IMR-90 (cell line): ENCODE results near the gene IL13. TPM values are rescaled to one million over a fixed set of nuclear protein-coding genes. Genes with fewer than 3 reads are reported as not detected.

ENCODE experiments used
- ATAC-seq: fragments of 200-7000 bp; cut with Tn5 transposase; 2 replicates; pipeline ENCODE4 v1.9.1; 2020; ENCODE audit warnings: low read depth, mild to moderate bottlenecking, moderate library complexity
- BruUV-seq: library from RNA; stranded (reverse); fragments of 400-500 nt; replicated peaks from 2 replicates; lab custom pipeline; 2021; lab: Mats Ljungman, UMichigan
- CTCF ChIA-PET: fragments of 300-600 bp; formaldehyde crosslinking; extraction: SDS; loops from one replicate; lab custom pipeline; 2021; ENCODE audit warnings: antibody characterized with exemption; lab: Yijun Ruan, JAX
- POLR2A ChIA-PET: fragments of 300-600 bp; sonication (Branson Sonifier 250); formaldehyde crosslinking; loops from one replicate; lab custom pipeline; 2022; ENCODE audit warnings: antibody characterized with exemption; ENCODE audit not compliant: unreplicated experiment; lab: Charles Lee
- DNase-seq: peaks from one replicate; pipeline ENCODE4 v3.0.0; 2013
- H2AFZ ChIP-seq: replicated peaks from 2 replicates; pipeline ENCODE3; 2013; ENCODE audit warnings: low read length, mild to moderate bottlenecking; ENCODE audit not compliant: poor library complexity
- H2AK5ac ChIP-seq: 2 replicates; pipeline ENCODE4 v1.6.1; 2013; ENCODE audit warnings: low read depth, low read length, inconsistent platforms
- H2AK9ac ChIP-seq: replicated peaks from 2 replicates; pipeline ENCODE3; 2013; ENCODE audit warnings: mild to moderate bottlenecking, low read depth, low read length, moderate library complexity; ENCODE audit not compliant: poor library complexity
- H2BK120ac ChIP-seq: 2 replicates; pipeline ENCODE4 v1.6.1; 2013; ENCODE audit warnings: low read depth, low read length, inconsistent platforms
- H2BK15ac ChIP-seq: 3 replicates; pipeline ENCODE4 v1.6.1; 2013; ENCODE audit warnings: low read depth, low read length, inconsistent platforms
- H2BK20ac ChIP-seq: 2 replicates; pipeline ENCODE4 v1.6.1; 2013; ENCODE audit warnings: low read depth, mild to moderate bottlenecking, inconsistent platforms, low read length, moderate library complexity
- H2BK5ac ChIP-seq: 2 replicates; pipeline ENCODE4 v1.6.1; 2013; ENCODE audit warnings: mild to moderate bottlenecking, low read depth, low read length, inconsistent platforms; ENCODE audit not compliant: poor library complexity, severe bottlenecking
- H3K14ac ChIP-seq: replicated peaks from 2 replicates; pipeline ENCODE4 v1.6.1; 2013; ENCODE audit warnings: low read depth, low read length, inconsistent platforms
- H3K18ac ChIP-seq: 2 replicates; pipeline ENCODE4 v1.6.1; 2013; ENCODE audit warnings: low read depth, low read length, control low read depth
- H3K23ac ChIP-seq: 2 replicates; pipeline ENCODE4 v1.6.1; 2013; ENCODE audit warnings: low read depth, low read length, inconsistent platforms
- H3K27ac ChIP-seq: 2 replicates; pipeline ENCODE4 v1.5.1; 2013; ENCODE audit warnings: mild to moderate bottlenecking, control low read depth, low read length; ENCODE audit not compliant: insufficient read depth
- H3K27me3 ChIP-seq: 2 replicates; pipeline ENCODE4 v1.6.1; 2013; ENCODE audit warnings: low read length; ENCODE audit not compliant: control insufficient read depth, insufficient read depth
- H3K36me3 ChIP-seq: 2 replicates; pipeline ENCODE4 v1.6.1; 2013; ENCODE audit warnings: low read length, mixed read lengths; ENCODE audit not compliant: control insufficient read depth, insufficient read depth
- H3K4ac ChIP-seq: 2 replicates; pipeline ENCODE4 v1.6.1; 2013; ENCODE audit warnings: low read depth, low read length, inconsistent platforms
- H3K4me1 ChIP-seq: 2 replicates; pipeline ENCODE4 v1.6.1; 2013; ENCODE audit warnings: low read length, mixed read lengths; ENCODE audit not compliant: control insufficient read depth, insufficient read depth
- H3K4me2 ChIP-seq: 2 replicates; pipeline ENCODE4 v1.6.1; 2013; ENCODE audit warnings: low read depth, mild to moderate bottlenecking, control low read depth, low read length, moderate library complexity
- H3K4me3 ChIP-seq: 2 replicates; pipeline ENCODE4 v1.5.1; 2013; ENCODE audit warnings: low read depth, mild to moderate bottlenecking, control low read depth, low read length, moderate library complexity; ENCODE audit not compliant: insufficient read depth
- H3K56ac ChIP-seq: 2 replicates; pipeline ENCODE4 v1.6.1; 2013; ENCODE audit warnings: low read length, inconsistent platforms; ENCODE audit not compliant: insufficient read depth; ENCODE audit errors: extremely low read depth
- H3K79me1 ChIP-seq, 2 experiments: 2 replicates each; pipeline ENCODE4 v1.6.1; 2013; ENCODE audit warnings: low read length in 2 of 2, inconsistent platforms in 1 of 2, low read depth in 1 of 2
- H3K9ac ChIP-seq: 2 replicates; pipeline ENCODE4 v1.6.1; 2013; ENCODE audit warnings: low read depth, low read length, control low read depth
- H3K9me1 ChIP-seq: 2 replicates; pipeline ENCODE4 v1.6.1; 2013; ENCODE audit warnings: low read length, inconsistent platforms; ENCODE audit not compliant: insufficient read depth
- H3K9me3 ChIP-seq: 2 replicates; pipeline ENCODE4 v1.6.1; 2013; ENCODE audit warnings: low read length; ENCODE audit not compliant: control insufficient read depth, insufficient read depth
- H4K20me1 ChIP-seq: 2 replicates; pipeline ENCODE4 v1.6.1; 2013; ENCODE audit warnings: low read length, inconsistent platforms; ENCODE audit not compliant: insufficient read depth
- H4K5ac ChIP-seq: 2 replicates; pipeline ENCODE4 v1.6.1; 2013; ENCODE audit warnings: mild to moderate bottlenecking, low read depth, low read length, control low read depth
- H4K8ac ChIP-seq, 2 experiments: 2 replicates each; pipeline ENCODE4 v1.6.1; 2013; ENCODE audit warnings: low read depth in 2 of 2, low read length in 2 of 2, control low read depth in 1 of 2, inconsistent platforms in 1 of 2
- H4K91ac ChIP-seq: 2 replicates; pipeline ENCODE4 v1.6.1; 2013; ENCODE audit warnings: low read depth, low read length, inconsistent platforms; ENCODE audit not compliant: insufficient read depth
- MAZ ChIP-seq: IDR thresholded peaks from 2 replicates; pipeline ENCODE4 v1.6.1; 2012; ENCODE audit warnings: low read depth, mild to moderate bottlenecking, low read length, improper control_type of control experiment, moderate library complexity, borderline replicate concordance
- USF2 ChIP-seq: fragments of 150-350 bp; IDR thresholded peaks from 2 replicates; pipeline ENCODE4 v1.6.1; 2017; ENCODE audit warnings: mild to moderate bottlenecking, antibody characterized with exemption, low read length, low read depth
- WGBS, 2 experiments: methylation state at CpG; one replicate each; pipeline versions ENCODE4 v1.1.5 to v1.1.7; 2013; ENCODE audit warnings: missing lambda C conversion rate in 2 of 2; ENCODE audit not compliant: insufficient read length in 1 of 2; ENCODE audit errors: extremely low coverage in 2 of 2; 5-methylcytosine and 5-hydroxymethylcytosine counted together
- dilution Hi-C: fragments of 300-500 bp; cut with HindIII; formaldehyde crosslinking; loops from one replicate; pipeline ENCODE4 v1.14.3; 2018; ENCODE audit warnings: low sequenced_read_pairs; ENCODE audit not compliant: unreplicated experiment
- in situ Hi-C: fragments of 300-500 bp; cut with MboI; formaldehyde crosslinking; loops from 3 replicates; pipeline ENCODE4 v1.14.3; 2019; ENCODE audit warnings: low sequenced_read_pairs, inconsistent platforms, mixed read lengths
- intact Hi-C: fragments of 100-400 bp; cut with micrococcal nuclease; formaldehyde crosslinking; loops from 2 replicates; pipeline ENCODE4 v1.10.0; 2022
- polyA plus RNA-seq, 3 experiments: library from polyadenylated mRNA; depleted of rRNA; stranded (reverse); fragments of >200 nt; gene quantifications; 2 replicates each; pipeline ENCODE4 v1.2.3, GENCODE V29; 2012; ENCODE audit warnings: low replicate concordance in 1 of 3
- total RNA-seq: library from RNA; depleted of rRNA; stranded (reverse); fragments of >200 nt; gene quantifications from 2 replicates; pipeline ENCODE4 v1.2.3, GENCODE V29; 2012

IL13 gene
- total and polyA plus RNA-seq, 2 of the 4 experiments (the other 2 are of a cell fraction), result not detected

DNA sequence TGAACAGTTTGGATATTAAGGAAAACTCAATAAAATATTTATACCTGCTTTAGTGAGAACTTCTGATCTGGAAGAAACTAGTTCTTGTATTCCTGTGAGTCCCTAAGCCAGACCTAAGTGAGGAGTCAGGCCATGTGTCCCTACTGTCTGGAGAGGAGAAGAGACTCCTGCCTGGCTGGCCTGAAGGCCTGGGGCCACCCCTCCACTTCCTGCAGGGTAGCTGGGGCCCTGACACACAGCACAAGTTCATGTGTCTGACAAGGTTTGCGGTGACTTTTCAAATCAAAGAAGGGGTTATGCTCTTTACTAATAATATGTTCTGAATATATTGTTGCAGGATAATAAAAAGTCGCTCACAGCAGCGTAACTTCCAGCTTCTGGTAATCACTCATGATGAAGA is 16.1 kb upstream of the IL13 start:
- H3K18ac ChIP-seq, result no peak overlapping the region
- ChIA-PET CTCF (no interaction called here), POLR2A (no interaction called here)
- no peak overlapping the region for H2BK20ac ChIP-seq
- in situ Hi-C loops (no loop called here), dilution Hi-C loops (no loop called here), intact Hi-C loops (no loop called here)
- no peak overlapping the region for H3K23ac ChIP-seq
- H3K79me1 ChIP-seq, result no peaks in the 10 kb centered on the region
- no peak overlapping the region for H2AFZ ChIP-seq
- no peak overlapping the region for H2BK15ac ChIP-seq
- H3K27me3 ChIP-seq, result no peaks in the 10 kb centered on the region
- no peak overlapping the region for H3K14ac ChIP-seq
- no peaks in the 10 kb centered on the region; the same call in 1 of the 2 replicates for H3K9me1 ChIP-seq
- H4K5ac ChIP-seq, result no peak overlapping the region
- no CpG with 5 or more reads among the region's 3 CpGs for WGBS, 2 experiments
- no peak overlapping the region for H3K27ac ChIP-seq
- ATAC-seq (no peak), DNase-seq (no peak)
- peaks cover 30% of the 10 kb centered on the region for H3K36me3 ChIP-seq
- H3K4me2 ChIP-seq, result no peak overlapping the region
- no TSS peak for BruUV-seq
- H3K56ac ChIP-seq, result no peak overlapping the region
- H2BK120ac ChIP-seq, result no peak overlapping the region
- no peaks in the 10 kb centered on the region for H3K4me1 ChIP-seq
- no peaks in the 10 kb centered on the region for H3K9me3 ChIP-seq
- H2BK5ac ChIP-seq, result no peak overlapping the region
- no peaks in the 10 kb centered on the region for H4K20me1 ChIP-seq
- TF ChIP-seq USF2 (no peak), MAZ (no peak)
- no peak overlapping the region for H2AK5ac ChIP-seq
- H3K4me3 ChIP-seq, result no peak overlapping the region
- H4K8ac ChIP-seq, result no peak overlapping the region
- H3K9ac ChIP-seq, result no peak overlapping the region
- H2AK9ac ChIP-seq, result no peak overlapping the region
- H4K91ac ChIP-seq, result no peak overlapping the region
- H3K4ac ChIP-seq, result no peak overlapping the region
